GM18508 (cell line): ENCODE results near the gene P2RX7.
"Not testable (repeated sequence)": the region's sequence is repeated elsewhere in the genome, so short reads cannot be mapped to it uniquely, and the experiment has no call there.

Experiments
- ATAC-seq: cut with Tn5 transposase; IDR thresholded peaks from one replicate; pipeline ENCODE4 v1.9.1; 2021; ENCODE audit warnings: moderate number of reproducible peaks; ENCODE audit not compliant: insufficient read depth, unreplicated experiment

Gene P2RX7

DNA sequence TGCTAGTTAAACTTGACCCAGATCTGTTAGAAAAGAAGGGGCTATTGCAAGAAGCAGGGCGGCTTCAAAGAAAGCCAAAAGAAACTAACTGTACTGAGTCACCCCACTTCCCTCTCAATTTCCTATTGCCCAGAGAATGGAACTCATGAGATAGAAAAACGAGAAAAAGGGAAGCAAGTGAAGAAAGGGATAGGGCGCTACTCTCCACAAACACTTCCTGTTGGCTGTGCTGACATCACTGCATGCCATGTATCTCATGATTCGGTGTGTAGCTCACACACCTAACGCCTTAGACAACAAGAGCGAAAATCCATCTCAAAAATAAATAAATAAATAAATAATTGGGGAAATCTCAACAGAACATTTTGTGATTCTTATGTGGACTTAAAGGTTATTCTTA lies 64.2 kb downstream of the P2RX7 start:
- no peak for ATAC-seq

DNA sequence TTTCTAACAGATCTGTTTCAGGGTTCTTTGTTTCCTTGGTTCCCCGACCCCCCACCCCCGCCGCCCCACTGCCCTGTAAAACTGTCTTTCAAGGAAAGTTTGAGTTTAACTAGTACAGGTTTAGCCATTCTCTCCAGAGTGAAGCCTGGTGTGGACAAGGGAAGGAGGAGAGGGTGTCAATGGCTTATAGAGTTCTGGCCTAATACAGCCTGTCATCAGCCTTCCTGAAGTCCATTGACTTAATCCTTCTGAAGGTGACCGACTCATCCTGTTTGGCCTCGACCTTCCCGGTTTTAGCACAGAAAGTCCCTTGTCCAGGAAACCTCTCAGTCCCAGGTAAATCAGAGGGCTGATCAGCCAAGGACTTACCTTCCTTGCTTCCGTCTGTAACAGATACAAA lies 66.3 kb downstream of the P2RX7 start:
- no peak for ATAC-seq

DNA sequence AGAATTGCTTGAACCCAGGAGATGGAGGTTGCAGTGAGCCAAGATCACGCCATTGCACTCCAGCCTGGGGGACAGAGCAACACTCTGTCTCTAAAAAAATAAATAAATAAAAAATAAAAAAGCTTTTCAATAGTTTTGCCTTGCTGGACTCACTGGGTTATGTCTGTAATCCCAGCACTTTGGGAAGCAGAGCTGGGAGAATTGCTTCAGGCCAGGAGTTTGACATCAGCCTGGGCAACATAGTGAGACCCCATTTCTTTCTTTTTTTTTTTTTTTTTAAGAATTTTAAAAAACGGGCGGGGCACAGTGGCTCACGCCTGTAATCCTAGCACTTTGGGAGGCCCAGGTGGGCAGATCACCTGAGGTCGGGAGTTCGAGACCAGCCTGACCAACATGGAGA lies 68.5 kb downstream of the P2RX7 start:
- not testable (repeated sequence) for ATAC-seq

DNA sequence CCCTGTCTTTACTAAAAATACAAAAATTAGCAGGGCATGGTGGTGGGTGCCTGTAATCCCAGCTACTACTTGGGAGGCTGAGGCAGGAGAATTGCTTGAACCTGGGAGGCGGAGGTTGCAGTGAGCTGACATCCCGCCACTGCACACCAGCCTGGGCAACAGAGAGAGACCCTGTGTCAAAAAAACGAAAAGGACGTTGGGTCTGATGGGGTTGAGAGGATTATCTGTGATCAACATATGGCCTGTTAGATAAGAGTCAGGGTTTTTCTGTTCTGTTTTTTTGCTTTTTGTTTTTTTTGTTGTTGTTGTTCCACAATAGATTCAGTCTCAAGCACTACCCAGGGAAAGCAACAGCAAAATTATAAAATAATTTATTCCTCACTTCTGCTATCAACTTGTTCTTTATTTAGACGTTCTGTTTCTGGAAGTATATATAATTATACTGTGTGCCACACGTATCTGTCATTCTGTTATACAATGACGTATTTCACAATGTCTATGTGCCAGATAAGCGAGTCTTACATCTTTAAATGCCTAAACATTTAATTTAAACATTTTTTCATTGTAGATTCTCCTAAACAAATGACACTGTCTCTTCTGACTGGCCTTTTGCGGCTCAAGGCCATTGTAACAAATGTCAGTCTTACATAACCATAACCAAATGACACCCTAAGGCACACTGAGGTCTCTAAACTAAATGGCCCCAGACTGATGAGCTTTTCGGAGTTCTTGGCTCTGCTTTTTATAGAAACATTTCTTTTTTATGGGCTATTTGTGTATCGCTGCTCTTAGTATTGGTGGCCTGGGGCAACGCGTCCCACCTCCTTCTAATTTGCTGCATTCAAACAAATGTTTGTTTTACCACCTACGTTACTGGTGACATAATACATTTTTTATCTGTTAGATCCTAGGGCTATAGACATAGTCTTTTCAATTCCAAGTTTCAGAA lies 70.0 kb downstream of the P2RX7 start:
- no peak for ATAC-seq

DNA sequence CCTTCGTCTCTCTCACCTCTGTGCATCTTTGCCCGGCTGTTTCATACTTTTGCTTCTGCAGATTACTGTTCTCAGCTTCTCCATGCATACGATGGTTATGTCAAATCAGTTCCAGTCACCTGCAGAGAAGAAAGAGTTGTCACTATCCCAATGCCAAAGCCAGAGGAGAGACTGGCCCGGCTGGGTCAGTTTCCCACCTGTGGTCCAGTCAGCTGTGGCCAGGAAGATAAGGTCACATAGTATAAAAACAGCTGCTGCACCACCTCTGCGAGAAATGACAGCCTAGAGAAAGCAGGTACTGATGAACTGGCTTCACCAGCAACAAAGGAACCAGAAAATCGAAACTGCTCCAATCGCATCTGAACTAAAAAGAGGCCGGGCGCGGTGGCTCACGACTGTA lies 70.8 kb downstream of the P2RX7 start:
- no peak for ATAC-seq

DNA sequence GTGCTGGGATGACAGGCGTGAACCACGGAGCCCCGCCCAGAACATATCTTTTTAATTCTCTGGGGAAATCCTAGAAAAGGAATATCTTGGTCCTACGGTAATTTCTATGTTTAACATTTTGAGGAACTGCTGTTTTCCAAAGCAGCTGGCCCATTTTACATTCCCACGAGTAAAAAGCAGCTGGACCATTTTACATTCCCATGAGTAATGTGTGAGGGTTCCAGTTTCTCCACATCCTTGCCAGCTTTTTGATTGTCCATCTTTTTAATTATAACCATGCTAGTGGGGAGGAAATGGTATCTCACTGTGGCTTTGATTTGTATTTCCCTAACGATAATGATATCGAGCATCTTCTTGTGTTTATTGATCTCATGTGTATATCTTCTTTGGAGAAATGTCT lies 72.8 kb downstream of the P2RX7 start:
- ATAC-seq: no peak

DNA sequence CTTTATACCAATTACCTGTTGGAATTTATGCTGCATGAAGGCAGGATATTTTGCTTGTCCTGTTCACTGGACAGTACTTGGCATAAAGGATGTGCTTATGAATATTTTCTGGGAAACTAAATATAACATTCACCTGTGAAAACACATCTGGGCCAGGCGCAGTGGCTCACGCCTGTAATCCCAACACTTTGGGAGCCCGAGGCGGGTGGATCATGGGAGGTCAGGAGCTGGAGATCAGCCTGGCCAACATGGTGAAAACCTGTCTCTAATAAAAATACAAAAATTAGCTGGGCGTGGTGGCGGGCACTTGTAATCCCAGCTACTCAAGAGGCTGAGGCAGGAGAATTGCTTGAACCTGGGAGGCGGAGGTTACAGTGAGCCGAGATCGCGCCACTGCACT lies 75.9 kb downstream of the P2RX7 start:
- ATAC-seq: not testable (repeated sequence)

DNA sequence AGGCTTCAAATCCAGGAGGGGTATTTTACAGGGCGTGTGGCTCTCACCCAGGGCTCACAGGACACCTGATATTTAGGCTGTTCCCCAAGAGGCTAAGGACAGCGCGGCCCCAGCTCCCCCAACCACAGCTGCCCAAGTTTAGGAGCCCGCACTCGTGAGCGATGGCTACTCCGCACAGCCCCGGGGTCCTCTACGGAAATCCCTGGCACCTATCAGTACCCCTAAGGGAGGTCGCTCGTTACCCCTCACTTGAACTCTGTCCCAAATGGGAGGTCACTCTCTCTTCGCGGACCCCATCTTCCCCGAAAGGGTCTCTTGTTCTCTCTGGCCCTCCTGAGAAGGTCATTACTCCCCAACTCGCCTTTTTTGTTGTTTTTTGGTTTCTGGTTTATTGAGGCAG lies 76.5 kb downstream of the P2RX7 start:
- no peak for ATAC-seq

DNA sequence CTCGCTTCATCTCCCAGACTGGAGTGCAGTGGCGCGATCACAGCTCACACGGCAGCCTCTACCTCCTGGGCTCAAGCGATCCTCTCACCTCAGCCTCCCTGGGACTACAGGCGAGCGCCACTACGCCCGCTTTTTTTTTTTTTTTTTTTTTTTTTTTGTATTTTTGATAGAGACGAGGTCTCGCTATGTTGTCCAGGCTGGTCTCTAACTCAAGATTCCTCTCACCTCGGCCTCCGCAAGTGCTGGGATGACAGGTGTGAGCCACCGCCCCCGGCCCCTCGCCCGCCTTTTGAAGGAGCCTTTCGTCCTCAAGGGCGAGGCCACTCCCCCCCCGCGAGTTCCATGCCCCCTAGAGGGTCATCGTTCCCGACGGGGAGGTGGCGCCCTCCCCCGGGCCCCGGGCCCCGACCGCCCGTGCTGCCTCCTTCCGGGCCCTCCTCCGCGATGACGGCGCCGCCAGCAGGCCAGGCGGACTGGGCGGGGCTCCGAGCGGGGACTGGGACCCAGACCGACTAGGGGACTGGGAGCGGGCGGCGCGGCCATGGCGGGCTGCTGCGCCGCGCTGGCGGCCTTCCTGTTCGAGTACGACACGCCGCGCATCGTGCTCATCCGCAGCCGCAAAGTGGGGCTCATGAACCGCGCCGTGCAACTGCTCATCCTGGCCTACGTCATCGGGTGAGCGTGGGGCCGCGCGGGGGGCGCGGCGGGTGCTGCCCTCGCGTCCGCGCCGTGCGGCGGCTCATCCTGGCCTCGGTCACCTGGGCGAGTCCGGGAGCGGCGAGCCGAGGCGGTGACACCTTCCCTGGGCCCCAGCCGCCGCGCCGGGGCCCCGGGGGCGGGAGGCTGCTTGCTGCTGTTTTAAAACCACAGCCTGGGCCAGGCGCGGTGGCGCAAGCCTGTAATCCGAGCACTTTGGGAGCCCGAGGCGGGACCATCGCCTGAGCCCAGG lies 77.2 kb downstream of the P2RX7 start, which contains the start of gene P2RX4:
Gene P2RX4, plus strand, starts transcription at position 506 of the 949 bp plus-strand sequence. Its CDS starts 36 bp downstream, at position 542.
- no peak for ATAC-seq

DNA sequence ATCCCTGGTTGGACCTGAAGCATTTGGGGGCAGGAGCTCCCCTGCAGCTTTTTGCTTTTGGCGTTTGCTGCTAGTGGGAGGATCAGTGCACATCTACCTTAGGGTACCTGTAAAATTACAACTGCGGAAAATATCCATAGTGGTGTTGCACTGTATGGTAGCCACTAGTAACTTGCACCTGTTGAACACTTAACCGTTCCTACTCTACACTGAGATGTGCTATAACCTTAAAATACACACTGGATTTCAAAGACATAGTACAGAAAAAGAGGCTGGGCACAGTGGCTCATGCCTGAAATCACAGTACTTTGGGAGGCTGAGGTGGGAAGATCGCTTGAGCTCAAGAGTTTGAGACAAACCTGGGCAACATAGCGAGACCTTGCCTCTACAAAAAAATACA lies 80.2 kb downstream of the P2RX7 start:
- no peak for ATAC-seq

DNA sequence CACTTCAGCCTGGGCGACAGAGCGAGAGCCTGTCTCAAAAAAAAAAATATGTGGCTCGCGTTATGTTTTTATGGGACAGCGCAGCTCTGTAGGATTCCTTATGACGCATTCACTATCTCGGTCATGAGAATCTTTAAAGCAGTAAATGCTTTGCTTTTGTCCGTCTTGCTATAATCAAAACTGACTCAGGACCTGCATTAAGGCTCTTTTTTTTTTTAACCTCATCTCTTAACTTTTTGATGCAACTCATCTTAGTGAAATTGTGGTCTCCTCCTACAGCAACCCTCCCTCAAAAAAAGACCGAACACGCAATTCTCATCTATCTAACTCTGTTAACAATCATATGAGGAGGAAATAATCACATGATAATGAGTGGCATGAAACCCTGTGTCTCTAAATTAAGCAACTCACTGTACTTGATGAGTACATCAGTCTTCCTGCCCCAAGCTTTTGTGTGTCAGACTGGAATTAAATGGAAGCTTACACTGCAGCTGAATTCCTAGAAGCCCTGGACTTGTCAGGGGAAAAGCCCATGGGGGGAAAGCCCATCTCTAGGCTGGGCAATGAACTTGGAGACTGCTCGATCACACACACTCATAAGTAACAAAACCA lies 81.6 kb downstream of the P2RX7 start:
- ATAC-seq: no peak

DNA sequence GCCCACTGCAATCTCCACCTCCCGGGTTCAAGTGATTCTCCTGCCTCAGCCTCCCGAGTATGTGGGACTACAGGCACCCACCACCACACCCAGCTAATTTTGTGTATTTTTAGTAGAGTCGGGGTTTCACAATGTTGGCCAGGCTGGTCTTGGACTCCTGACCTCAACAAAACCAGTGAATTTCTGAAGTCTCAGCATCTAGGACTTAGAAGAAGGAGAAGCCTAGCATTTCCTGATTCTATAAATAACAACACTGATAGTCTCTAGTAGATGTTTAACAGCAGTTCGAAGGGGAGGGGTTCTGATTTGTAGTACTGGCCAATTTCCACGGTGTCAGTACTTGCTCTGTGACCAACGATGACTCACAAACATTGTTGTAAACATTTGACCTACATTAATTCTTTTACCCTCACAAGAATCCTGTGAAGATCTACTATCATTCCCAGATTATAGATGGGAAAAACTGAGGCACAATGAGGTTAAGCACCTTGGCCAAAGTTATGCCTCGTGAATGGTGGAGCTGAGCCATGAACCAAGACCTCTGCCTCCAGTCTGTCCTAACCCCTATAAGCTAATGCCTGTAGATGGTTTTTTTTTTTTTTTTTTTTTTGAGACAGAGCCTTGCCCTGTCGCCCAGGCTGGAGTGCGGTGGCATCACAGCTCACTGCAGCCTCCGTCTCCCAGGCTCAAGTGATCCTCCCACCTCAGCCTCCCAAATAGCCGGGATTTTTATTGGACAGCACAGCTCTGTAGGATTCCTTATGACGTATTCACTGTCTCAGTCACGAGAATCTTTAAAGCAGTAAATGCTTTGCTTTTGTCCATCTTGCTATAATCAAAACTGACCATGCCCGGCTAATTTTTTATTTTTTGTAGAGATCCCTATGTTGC lies 82.4 kb downstream of the P2RX7 start:
- no peak for ATAC-seq

DNA sequence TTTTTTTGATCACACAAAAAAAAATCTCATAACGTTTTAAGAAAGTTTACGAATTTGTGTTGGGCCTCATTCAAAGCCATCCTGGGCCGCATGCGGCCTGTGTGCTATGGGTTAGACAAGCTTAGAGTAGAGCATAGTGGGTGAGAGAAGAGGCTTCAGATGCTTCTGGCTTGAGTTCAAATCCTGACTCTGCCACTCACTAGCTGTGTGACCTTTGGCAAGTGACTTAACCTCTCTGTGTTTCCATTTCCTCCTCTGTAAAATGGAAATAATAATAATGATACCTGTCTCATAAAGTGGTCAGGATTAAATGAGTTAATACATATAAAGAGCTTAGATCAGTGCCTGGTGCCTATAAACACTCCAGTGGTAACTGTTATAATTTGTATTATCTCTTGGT lies 83.4 kb downstream of the P2RX7 start:
- ATAC-seq: no peak

DNA sequence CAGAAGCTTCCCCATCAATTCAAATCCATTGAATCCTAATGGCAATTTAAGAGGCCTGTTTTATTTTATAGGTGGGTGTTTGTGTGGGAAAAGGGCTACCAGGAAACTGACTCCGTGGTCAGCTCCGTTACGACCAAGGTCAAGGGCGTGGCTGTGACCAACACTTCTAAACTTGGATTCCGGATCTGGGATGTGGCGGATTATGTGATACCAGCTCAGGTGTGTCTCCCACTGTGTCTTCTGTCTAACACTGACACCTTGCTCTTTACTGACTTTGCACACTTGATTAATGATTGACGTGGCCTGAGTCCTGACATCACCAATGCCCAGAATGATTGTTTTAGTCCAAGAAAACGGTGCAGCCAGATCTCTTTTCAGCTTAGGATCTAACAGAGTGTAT lies 84.4 kb downstream of the P2RX7 start:
- ATAC-seq: no peak

DNA sequence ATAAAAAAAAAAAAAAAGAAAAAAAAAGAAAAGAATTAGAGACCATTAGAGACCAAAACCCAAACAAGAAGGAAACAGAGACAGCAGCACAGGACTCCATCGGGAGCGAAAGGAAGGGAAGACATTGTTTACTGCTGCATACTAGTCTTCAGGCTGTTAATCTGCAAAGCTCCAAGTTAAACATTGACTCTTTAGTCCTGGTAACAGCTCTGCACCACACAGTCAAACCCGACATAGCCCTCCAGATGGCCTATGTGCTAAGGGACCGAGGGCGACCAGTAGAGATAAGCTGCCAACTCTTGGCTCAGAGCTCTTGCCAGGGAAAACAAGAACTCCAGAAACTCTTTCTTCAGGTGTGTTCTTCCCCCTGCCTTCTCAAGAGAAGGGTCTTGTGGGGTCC lies 85.1 kb downstream of the P2RX7 start:
- ATAC-seq: no peak

DNA sequence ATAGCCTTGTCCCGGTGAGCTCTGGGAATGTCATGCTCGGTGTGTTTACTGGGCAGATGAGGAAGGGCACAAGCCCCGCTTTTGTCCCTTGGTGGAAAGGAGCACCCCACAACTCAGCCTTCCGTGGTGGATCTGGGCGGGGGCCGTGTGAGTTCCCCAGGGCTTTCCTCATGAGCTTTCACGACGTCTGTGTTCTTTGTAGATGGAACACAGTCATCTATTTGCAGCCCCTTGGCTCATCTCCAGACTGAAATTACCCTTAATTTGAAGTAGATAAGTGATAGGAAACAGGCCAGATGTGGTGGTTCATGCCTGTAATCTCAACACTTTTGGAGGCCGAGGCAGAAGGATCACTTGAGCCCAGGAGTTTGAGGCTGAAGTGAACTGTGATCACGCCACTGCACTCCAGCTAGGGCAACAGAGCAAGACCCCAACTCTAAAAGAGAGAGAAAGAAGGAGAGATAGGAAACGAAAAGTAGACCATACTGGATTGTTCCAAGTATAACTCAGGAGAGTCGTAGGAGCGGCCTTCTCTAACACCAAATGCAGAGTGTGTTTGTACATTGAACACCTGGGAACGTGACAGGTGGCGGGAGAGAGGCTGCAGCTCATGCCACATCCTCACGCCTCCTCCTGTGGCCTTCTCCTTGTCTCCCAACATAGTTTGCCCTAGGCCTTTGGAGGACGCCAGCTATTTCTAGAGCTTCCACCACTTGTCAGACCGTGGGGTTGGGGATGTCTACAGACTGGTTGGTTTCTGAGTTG lies 86.1 kb downstream of the P2RX7 start:
- no peak for ATAC-seq

DNA sequence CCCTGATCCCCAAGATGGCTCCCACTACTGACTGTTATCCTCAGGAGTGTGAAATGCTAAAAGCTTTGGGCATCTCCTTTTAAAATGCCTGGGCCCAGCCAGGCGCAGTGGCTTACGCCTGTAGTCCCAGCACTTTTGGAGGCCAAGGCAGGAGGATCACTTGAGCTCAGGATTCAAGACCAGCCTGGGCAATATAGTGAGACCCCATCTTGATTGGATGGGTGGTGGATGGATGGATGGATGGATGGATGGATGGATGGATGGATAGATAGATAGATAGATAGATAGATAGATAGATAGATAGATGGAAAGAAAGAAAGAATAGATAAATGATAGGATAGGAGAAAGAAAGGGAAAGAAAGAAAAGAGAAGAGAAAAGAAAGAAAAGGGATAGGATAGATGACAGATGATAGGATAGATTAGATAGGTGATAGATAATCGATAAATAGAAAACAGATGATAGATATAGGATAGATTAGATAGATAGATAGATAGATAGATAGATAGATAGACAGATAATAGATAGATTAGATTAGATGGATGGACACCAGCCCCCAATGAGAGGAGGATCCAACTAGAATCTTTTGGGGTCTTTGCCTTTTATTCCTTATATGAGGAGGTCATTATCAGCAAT lies 86.8 kb downstream of the P2RX7 start:
- ATAC-seq: no peak

DNA sequence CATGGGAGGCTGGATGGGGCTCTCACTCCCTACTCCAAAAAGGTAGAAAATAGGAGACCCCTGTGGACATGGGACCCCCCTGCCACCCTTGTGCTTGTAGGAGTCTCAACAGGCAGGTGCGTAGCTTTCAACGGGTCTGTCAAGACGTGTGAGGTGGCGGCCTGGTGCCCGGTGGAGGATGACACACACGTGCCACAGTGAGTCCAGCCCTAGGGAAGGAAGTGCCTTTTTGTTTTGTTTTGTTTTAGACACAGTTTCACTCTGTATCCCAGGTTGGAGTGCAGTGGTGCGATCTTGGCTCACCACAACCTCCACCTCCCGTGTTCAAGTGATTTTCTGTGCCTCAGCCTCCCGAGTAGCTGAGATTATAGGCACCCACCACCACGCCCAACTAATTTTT lies 90.2 kb downstream of the P2RX7 start:
- ATAC-seq: no peak
